GM12872 (cell line): ENCODE results near the gene PGAP3.

Experiments used
- CTCF ChIP-seq: IDR thresholded peaks from 3 replicates; pipeline ENCODE4 v1.5.1; 2011; ENCODE audit warnings: low read depth, mild to moderate bottlenecking, low read length, moderate library complexity; ENCODE audit not compliant: insufficient read depth

The PGAP3 gene

GRCh38 chr17:39717660-39718059, 29.8 kb upstream of the PGAP3 start:
- TF ChIP-seq CTCF, result no peak

GRCh38 chr17:39716879-39717536, 29.2 kb upstream of the PGAP3 start:
- TF ChIP-seq CTCF, result no peak

GRCh38 chr17:39716073-39716818, 28.4 kb upstream of the PGAP3 start:
- TF ChIP-seq CTCF, result no peak

- TF ChIP-seq CTCF, result no peak
Measured at GRCh38 chr17:39715375-39716072, 27.7 kb upstream of the PGAP3 start.

- TF ChIP-seq CTCF, result no peak
Measured at GRCh38 chr17:39714234-39714633, 26.4 kb upstream of the PGAP3 start.

- no peak for TF ChIP-seq CTCF
Measured at GRCh38 chr17:39711851-39712250, 24.0 kb upstream of the PGAP3 start.
